Kidney tubule cell (primary cell): ENCODE results near the gene CACNB4.
A peak's percentile ranks its signal among the peaks of the same experiment; 100 is the strongest.

Experiments used
- DNase-seq: peaks from one replicate; pipeline ENCODE4 v3.0.0-alpha.2; 2018; ENCODE audit warnings: low spot score

Gene CACNB4

GRCh38 chr2:151975460-151976414 is 123.1 kb downstream of the CACNB4 start:
- DNase-seq, result no peak

GRCh38 chr2:151974988-151975387 is 123.9 kb downstream of the CACNB4 start:
- DNase-seq, result no peak

GRCh38 chr2:151973901-151974199 is 125.0 kb downstream of the CACNB4 start:
- DNase-seq, result peak; percentile 9

- DNase-seq, result no peak
These were observed 125.6 kb downstream of the CACNB4 start for GRCh38 chr2:151973013-151973900.

GRCh38 chr2:151972241-151973012 is 126.4 kb downstream of the CACNB4 start:
- DNase-seq, result no peak

GRCh38 chr2:151971301-151972051 is 127.4 kb downstream of the CACNB4 start:
- DNase-seq, result no peak

GRCh38 chr2:151968770-151969470 is 129.9 kb downstream of the CACNB4 start:
- no peak for DNase-seq

- DNase-seq, result no peak
These were observed 130.8 kb downstream of the CACNB4 start for GRCh38 chr2:151967829-151968722.

GRCh38 chr2:151965884-151966283 is 133.0 kb downstream of the CACNB4 start:
- DNase-seq, result no peak

GRCh38 chr2:151961558-151961957 is 137.3 kb downstream of the CACNB4 start:
- no peak for DNase-seq

- DNase-seq, result no peak
These were observed 139.6 kb downstream of the CACNB4 start for GRCh38 chr2:151959238-151959637.

GRCh38 chr2:151953467-151953866 is 145.4 kb downstream of the CACNB4 start:
- no peak for DNase-seq

- no peak for DNase-seq
These were observed 146.0 kb downstream of the CACNB4 start for GRCh38 chr2:151952691-151953456.

GRCh38 chr2:151947813-151948165 is 151.1 kb downstream of the CACNB4 start:
- DNase-seq, result peak; percentile 6

- peak; percentile 20 for DNase-seq
These were observed 151.7 kb downstream of the CACNB4 start for GRCh38 chr2:151946899-151947812.

GRCh38 chr2:151946250-151946884 is 152.5 kb downstream of the CACNB4 start:
- DNase-seq, result no peak

GRCh38 chr2:151945602-151946001 is 153.2 kb downstream of the CACNB4 start:
- DNase-seq, result no peak
